Trophoblast cell (in vitro differentiated cells and primary cell): Measurements from ENCODE around the gene NPHP4.

Experiments used
- DNase-seq, 2 donors: peaks; one replicate each; pipeline ENCODE4 v3.0.0-alpha.2; 2016
- H2AFZ ChIP-seq: 2 replicates; pipeline ENCODE4 v1.6.1; 2013; ENCODE audit warnings: low read length, moderate library complexity, mild to moderate bottlenecking; ENCODE audit not compliant: insufficient read depth, poor library complexity
- H2AK5ac ChIP-seq: 2 replicates; pipeline ENCODE4 v1.6.1; 2013; ENCODE audit warnings: mild to moderate bottlenecking, low read length
- H2BK120ac ChIP-seq: 2 replicates; pipeline ENCODE4 v1.6.1; 2013; ENCODE audit warnings: low read length, mild to moderate bottlenecking, moderate library complexity; ENCODE audit not compliant: insufficient read depth, poor library complexity
- H2BK12ac ChIP-seq: 2 replicates; pipeline ENCODE4 v1.6.1; 2013; ENCODE audit warnings: mild to moderate bottlenecking, low read length, moderate library complexity
- H2BK5ac ChIP-seq: 2 replicates; pipeline ENCODE4 v1.6.1; 2013; ENCODE audit warnings: low read length, low read depth, moderate library complexity, mild to moderate bottlenecking; ENCODE audit not compliant: poor library complexity
- H3K14ac ChIP-seq: 2 replicates; pipeline ENCODE4 v1.6.1; 2013; ENCODE audit warnings: mild to moderate bottlenecking, low read length
- H3K18ac ChIP-seq: 2 replicates; pipeline ENCODE4 v1.6.1; 2013; ENCODE audit warnings: mild to moderate bottlenecking, low read length
- H3K23ac ChIP-seq: 2 replicates; pipeline ENCODE4 v1.6.1; 2013; ENCODE audit warnings: low read length
- H3K27ac ChIP-seq: 2 replicates; pipeline ENCODE4 v1.5.1; 2013; ENCODE audit warnings: low read depth, mild to moderate bottlenecking, inconsistent platforms, low read length, moderate library complexity
- H3K27me3 ChIP-seq: 2 replicates; pipeline ENCODE4 v1.6.1; 2013; ENCODE audit warnings: inconsistent platforms, mild to moderate bottlenecking, low read length, moderate library complexity; ENCODE audit not compliant: insufficient read depth
- H3K36me3 ChIP-seq, 2 experiments: 1 replicate in 1 of 2; 2 replicates in 1 of 2; pipeline ENCODE4 v1.6.1; 2013; ENCODE audit warnings: low read length in 2 of 2, mild to moderate bottlenecking in 2 of 2, moderate library complexity in 1 of 2; ENCODE audit not compliant: insufficient read depth in 2 of 2, control insufficient read depth in 1 of 2
- H3K4ac ChIP-seq: 2 replicates; pipeline ENCODE4 v1.6.1; 2013; ENCODE audit warnings: low read depth, mild to moderate bottlenecking, low read length, moderate library complexity
- H3K4me1 ChIP-seq, 2 experiments: 1 replicate in 1 of 2; 2 replicates in 1 of 2; pipeline ENCODE4 v1.6.1; 2013; ENCODE audit warnings: low read length in 2 of 2, mild to moderate bottlenecking in 2 of 2, moderate library complexity in 1 of 2; ENCODE audit not compliant: insufficient read depth in 2 of 2, control insufficient read depth in 1 of 2
- H3K4me2 ChIP-seq: 2 replicates; pipeline ENCODE4 v1.6.1; 2013; ENCODE audit warnings: inconsistent platforms, mild to moderate bottlenecking, low read length, moderate library complexity
- H3K4me3 ChIP-seq: 2 replicates; pipeline ENCODE4 v1.5.1; 2013; ENCODE audit warnings: mild to moderate bottlenecking, low read depth, low read length, inconsistent platforms
- H3K79me1 ChIP-seq: one replicate; pipeline ENCODE4 v1.6.1; 2013; ENCODE audit warnings: low read length
- H3K79me2 ChIP-seq: 2 replicates; pipeline ENCODE4 v1.6.1; 2013; ENCODE audit warnings: low read length, mild to moderate bottlenecking; ENCODE audit not compliant: control insufficient read depth, insufficient read depth, poor library complexity
- H3K9ac ChIP-seq: 2 replicates; pipeline ENCODE4 v1.6.1; 2013; ENCODE audit warnings: mild to moderate bottlenecking, low read length
- H3K9me3 ChIP-seq: 2 replicates; pipeline ENCODE4 v1.6.1; 2013; ENCODE audit warnings: low read depth, mild to moderate bottlenecking, control low read depth, inconsistent platforms, low read length; ENCODE audit not compliant: insufficient read depth
- H4K12ac ChIP-seq: 2 replicates; pipeline ENCODE4 v1.6.1; 2013; ENCODE audit warnings: low read depth, mild to moderate bottlenecking, low read length, moderate library complexity
- H4K8ac ChIP-seq: 2 replicates; pipeline ENCODE4 v1.6.1; 2013; ENCODE audit warnings: low read depth, mild to moderate bottlenecking, low read length, moderate library complexity
- H4K91ac ChIP-seq: one replicate; pipeline ENCODE4 v1.6.1; 2013; ENCODE audit warnings: low read depth, mild to moderate bottlenecking, low read length, moderate library complexity
- WGBS: extraction: QIAGEN DNeasy Blood & Tissue Kit; methylation state at CpG from one replicate; pipeline ENCODE4 v1.1.7; 2013; ENCODE audit warnings: missing lambda C conversion rate; ENCODE audit not compliant: insufficient read length, insufficient coverage; ENCODE audit errors: extremely low coverage; 5-methylcytosine and 5-hydroxymethylcytosine counted together

The NPHP4 gene

GRCh38 chr1:5903031-5903430 lies 89.2 kb downstream of the NPHP4 start:
- Histone ChIP-seq H3K4me2 (no peak overlapping the region), H2BK120ac (no peak overlapping the region), H2BK12ac (no peak overlapping the region), H3K23ac (no peak overlapping the region), H3K4me3 (no peak overlapping the region), H3K27me3 (no peaks in the 10 kb centered on the region), H3K18ac (no peak overlapping the region), H3K9me3 (no peaks in the 10 kb centered on the region), H2BK5ac (no peak overlapping the region), H3K4me1 (no peaks in the 10 kb centered on the region), H3K27ac (no peak overlapping the region), H4K12ac (no peak overlapping the region), H3K79me1 (no peaks in the 10 kb centered on the region), H4K91ac (no peak overlapping the region), H3K9ac (no peak overlapping the region), H2AK5ac (no peak overlapping the region), H3K36me3 (peaks cover 0 to 2% of the 10 kb centered on the region in 2 experiments), H3K79me2 (no peaks in the 10 kb centered on the region), H4K8ac (no peak overlapping the region), H3K14ac (no peak overlapping the region), H2AFZ (no peak overlapping the region), H3K4ac (no peak overlapping the region)
- no CpG with 5 or more reads among the region's 5 CpGs for WGBS
- no peak for DNase-seq

GRCh38 chr1:5901841-5902240 lies 90.4 kb downstream of the NPHP4 start:
- Histone ChIP-seq H4K91ac (no peak overlapping the region), H3K23ac (no peak overlapping the region), H3K18ac (no peak overlapping the region), H2AFZ (no peak overlapping the region), H2BK12ac (no peak overlapping the region), H3K4me2 (no peak overlapping the region), H3K27me3 (no peaks in the 10 kb centered on the region), H2BK120ac (no peak overlapping the region), H3K36me3 (no peaks in the 10 kb centered on the region), H3K79me1 (no peaks in the 10 kb centered on the region), H3K79me2 (no peaks in the 10 kb centered on the region), H3K4ac (no peak overlapping the region), H3K14ac (no peak overlapping the region), H2BK5ac (no peak overlapping the region), H4K8ac (no peak overlapping the region), H3K4me1 (no peaks in the 10 kb centered on the region), H3K27ac (no peak overlapping the region), H4K12ac (no peak overlapping the region), H3K4me3 (no peak overlapping the region), H3K9me3 (no peaks in the 10 kb centered on the region), H2AK5ac (no peak overlapping the region), H3K9ac (no peak overlapping the region)
- no CpG with 5 or more reads among the region's 2 CpGs for WGBS
- no peak for DNase-seq

GRCh38 chr1:5901150-5901549 lies 91.1 kb downstream of the NPHP4 start:
- Histone ChIP-seq H4K91ac (no peak overlapping the region), H3K4me3 (no peak overlapping the region), H3K79me1 (no peaks in the 10 kb centered on the region), H3K18ac (no peak overlapping the region), H3K79me2 (no peaks in the 10 kb centered on the region), H3K4me1 (no peaks in the 10 kb centered on the region), H2BK120ac (no peak overlapping the region), H3K9me3 (no peaks in the 10 kb centered on the region), H3K27ac (no peak overlapping the region), H3K4me2 (no peak overlapping the region), H2AK5ac (no peak overlapping the region), H3K4ac (no peak overlapping the region), H3K14ac (no peak overlapping the region), H3K23ac (no peak overlapping the region), H4K8ac (no peak overlapping the region), H2BK5ac (no peak overlapping the region), H3K9ac (no peak overlapping the region), H3K27me3 (no peaks in the 10 kb centered on the region), H4K12ac (no peak overlapping the region), H2AFZ (no peak overlapping the region), H3K36me3 (no peaks in the 10 kb centered on the region), H2BK12ac (no peak overlapping the region)
- DNase-seq: no peak
- WGBS: no CpG with 5 or more reads among the region's 5 CpGs

- Histone ChIP-seq H2BK12ac (no peak overlapping the region), H3K79me1 (no peaks in the 10 kb centered on the region), H2AFZ (no peak overlapping the region), H2BK120ac (no peak overlapping the region), H2BK5ac (no peak overlapping the region), H2AK5ac (no peak overlapping the region), H3K4me1 (no peaks in the 10 kb centered on the region), H3K23ac (no peak overlapping the region), H4K91ac (no peak overlapping the region), H3K4me3 (no peak overlapping the region), H3K79me2 (no peaks in the 10 kb centered on the region), H3K4me2 (no peak overlapping the region), H3K9me3 (no peaks in the 10 kb centered on the region), H3K27me3 (no peaks in the 10 kb centered on the region), H3K14ac (no peak overlapping the region), H3K36me3 (no peaks in the 10 kb centered on the region), H3K18ac (no peak overlapping the region), H4K8ac (no peak overlapping the region), H3K9ac (no peak overlapping the region), H3K27ac (no peak overlapping the region), H4K12ac (no peak overlapping the region), H3K4ac (no peak overlapping the region)
- no peak for DNase-seq
- WGBS: no CpG with 5 or more reads among the region's 17 CpGs
Measured at GRCh38 chr1:5898266-5898665, 94.0 kb downstream of the NPHP4 start.
